OCI-LY7 (cell line): ENCODE data around the gene STAT4. TPM values are rescaled to one million over a fixed set of nuclear protein-coding genes. Genes with fewer than 3 reads are reported as not detected.

Experiments used
- BruUV-seq: library from RNA; stranded (reverse); fragments of 400-500 nt; replicated peaks from 2 replicates; lab custom pipeline; 2021; lab: Mats Ljungman, UMichigan
- CTCF ChIA-PET: fragments of 300-600 bp; sonication (Branson Sonifier 250); formaldehyde crosslinking; loops from one replicate; lab custom pipeline; 2022; ENCODE audit warnings: antibody characterized with exemption; ENCODE audit not compliant: unreplicated experiment; lab: Charles Lee
- POLR2A ChIA-PET: fragments of 300-600 bp; sonication (Branson Sonifier 250); formaldehyde crosslinking; loops from one replicate; lab custom pipeline; 2022; ENCODE audit warnings: antibody characterized with exemption; lab: Charles Lee
- DNase-seq: peaks from one replicate; pipeline ENCODE4 v3.0.0-alpha.2; 2015; ENCODE audit warnings: low spot score
- H2AFZ ChIP-seq: fragments of 200-600 bp; sonication (generic), shearing (Covaris generic); 2 replicates; pipeline ENCODE4 v1.6.1; 2014; ENCODE audit warnings: mild to moderate bottlenecking, antibody characterized with exemption, low read length, moderate library complexity
- H3K27ac ChIP-seq: fragments of 200-600 bp; sonication (generic); 2 replicates; pipeline ENCODE4 v1.5.1; 2014; ENCODE audit warnings: mixed run types, low read depth, mild to moderate bottlenecking, moderate library complexity, low read length, inconsistent platforms; ENCODE audit not compliant: poor library complexity, severe bottlenecking
- H3K36me3 ChIP-seq: fragments of 200-600 bp; sonication (generic); 2 replicates; pipeline ENCODE4 v1.6.1; 2014; ENCODE audit warnings: mild to moderate bottlenecking, antibody characterized with exemption, low read length, moderate library complexity, mixed read lengths; ENCODE audit not compliant: insufficient read depth
- H3K4me1 ChIP-seq: fragments of 200-600 bp; sonication (generic); 2 replicates; pipeline ENCODE4 v1.5.1; 2014; ENCODE audit warnings: mild to moderate bottlenecking, low read length; ENCODE audit not compliant: insufficient read depth, poor library complexity, severe bottlenecking
- H3K4me2 ChIP-seq: fragments of 200-600 bp; sonication (generic); 2 replicates; pipeline ENCODE4 v1.6.1; 2014; ENCODE audit warnings: mild to moderate bottlenecking, low read length
- H3K4me3 ChIP-seq: fragments of 200-600 bp; sonication (generic); 2 replicates; pipeline ENCODE4 v1.5.1; 2014; ENCODE audit warnings: mild to moderate bottlenecking, low read depth, low read length; ENCODE audit not compliant: poor library complexity, severe bottlenecking
- H3K79me2 ChIP-seq: fragments of 200-600 bp; sonication (generic); 2 replicates; pipeline ENCODE4 v1.6.1; 2016; ENCODE audit warnings: low read depth, mild to moderate bottlenecking, low read length, moderate library complexity, mixed read lengths; ENCODE audit not compliant: insufficient read depth
- H3K9me2 ChIP-seq: fragments of 200-600 bp; sonication (generic); 2 replicates; pipeline ENCODE4 v1.6.1; 2016; ENCODE audit warnings: mild to moderate bottlenecking, low read length, mixed read lengths; ENCODE audit not compliant: insufficient read depth
- H3K9me3 ChIP-seq: fragments of 200-600 bp; sonication (generic); 2 replicates; pipeline ENCODE4 v1.6.1; 2014; ENCODE audit warnings: mild to moderate bottlenecking, mixed run types, low read length, mixed read lengths
- H4K20me1 ChIP-seq: fragments of 200-600 bp; sonication (generic); 2 replicates; pipeline ENCODE4 v1.6.1; 2014; ENCODE audit warnings: mild to moderate bottlenecking, antibody characterized with exemption, low read length, moderate library complexity, mixed read lengths; ENCODE audit not compliant: insufficient read depth
- EZH2phosphoT487 ChIP-seq: fragments of 200-600 bp; sonication (generic); IDR thresholded peaks from 2 replicates; pipeline ENCODE4 v1.6.1; 2018; ENCODE audit warnings: low read depth, borderline replicate concordance, mild to moderate bottlenecking, mixed run types, antibody characterized with exemption, low read length, moderate library complexity, mixed read lengths
- intact Hi-C: fragments of 100-400 bp; cut with micrococcal nuclease; formaldehyde crosslinking; loops from one replicate; pipeline ENCODE4 v1.10.0; 2022; ENCODE audit not compliant: unreplicated experiment
- total RNA-seq, 2 experiments: library from RNA; depleted of rRNA in 1 of 2; stranded (reverse); fragments of >200 nt in 1 of 2; shearing (Covaris generic) in 1 of 2; gene quantifications; 2 replicates each; pipeline ENCODE4 v1.2.3, GENCODE V29; 2014 to 2022
- TF ChIP-seq, protein P1 (sequence below): fragments of 200-600 bp; sonication (generic); conservative IDR thresholded peaks from 2 replicates; pipeline ENCODE4 v1.5.1; 2014; ENCODE audit warnings: mild to moderate bottlenecking, antibody characterized with exemption, low read length, moderate library complexity, mixed read lengths

STAT4 gene
- total RNA-seq, 2 experiments from 2014 or later = not detected

DNA sequence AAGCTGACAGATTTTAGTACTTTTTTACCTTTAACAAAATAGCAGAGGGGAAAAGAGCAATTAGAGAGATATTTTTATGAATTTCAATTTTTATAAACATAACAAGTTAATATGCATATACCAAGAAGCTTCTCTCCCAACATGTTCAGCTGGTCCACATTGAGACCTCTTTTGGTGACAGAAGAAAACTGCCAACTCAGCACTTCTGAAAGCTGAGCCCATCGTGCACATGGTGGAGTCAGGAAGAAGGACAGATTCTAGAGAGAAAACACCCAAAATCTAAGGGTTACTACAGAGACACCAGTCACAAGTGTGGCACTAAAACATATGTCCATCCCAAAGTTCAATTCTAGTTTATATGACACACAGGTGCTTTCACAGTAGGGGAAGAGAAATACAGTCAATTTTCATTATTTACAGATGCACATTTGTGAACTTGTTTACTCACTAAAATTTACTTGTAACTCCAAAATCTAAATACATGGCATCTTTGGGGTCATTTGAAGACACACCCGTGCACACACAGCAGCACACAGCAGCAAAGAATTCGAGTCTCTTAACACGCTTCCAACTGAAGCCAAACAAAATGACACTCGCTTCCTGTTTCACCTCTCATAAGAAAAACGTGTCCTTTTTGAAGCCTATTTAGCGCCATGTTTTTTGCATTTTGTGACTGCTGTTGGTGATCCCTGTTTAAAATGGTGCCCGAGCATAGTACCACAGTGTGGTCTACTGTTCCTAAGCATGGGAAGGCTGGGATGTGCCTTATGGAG lies 168.3 kb downstream of the STAT4 start:
- intact Hi-C loops = no loop called here
- BruUV-seq = no TSS peak
- no peaks in the 10 kb centered on the region for H3K9me3 ChIP-seq
- H3K4me3 ChIP-seq = no peak overlapping the region
- ChIA-PET CTCF (no interaction called here), POLR2A (interaction anchor here (1.3 to 2.0 kb wide), 4 partner anchors 8 to 30 kb away, joined by 3 to 6 read pairs (median 5); no protein-coding TSS in a partner anchor)
- no peaks in the 10 kb centered on the region for H4K20me1 ChIP-seq
- H3K79me2 ChIP-seq = no peaks in the 10 kb centered on the region
- DNase-seq = no peak
- no peak overlapping the region for H2AFZ ChIP-seq
- H3K27ac ChIP-seq = no peak overlapping the region
- no peaks in the 10 kb centered on the region for H3K4me1 ChIP-seq
- TF ChIP-seq EZH2phosphoT487 = no peak
- TF ChIP-seq, protein P1, sequence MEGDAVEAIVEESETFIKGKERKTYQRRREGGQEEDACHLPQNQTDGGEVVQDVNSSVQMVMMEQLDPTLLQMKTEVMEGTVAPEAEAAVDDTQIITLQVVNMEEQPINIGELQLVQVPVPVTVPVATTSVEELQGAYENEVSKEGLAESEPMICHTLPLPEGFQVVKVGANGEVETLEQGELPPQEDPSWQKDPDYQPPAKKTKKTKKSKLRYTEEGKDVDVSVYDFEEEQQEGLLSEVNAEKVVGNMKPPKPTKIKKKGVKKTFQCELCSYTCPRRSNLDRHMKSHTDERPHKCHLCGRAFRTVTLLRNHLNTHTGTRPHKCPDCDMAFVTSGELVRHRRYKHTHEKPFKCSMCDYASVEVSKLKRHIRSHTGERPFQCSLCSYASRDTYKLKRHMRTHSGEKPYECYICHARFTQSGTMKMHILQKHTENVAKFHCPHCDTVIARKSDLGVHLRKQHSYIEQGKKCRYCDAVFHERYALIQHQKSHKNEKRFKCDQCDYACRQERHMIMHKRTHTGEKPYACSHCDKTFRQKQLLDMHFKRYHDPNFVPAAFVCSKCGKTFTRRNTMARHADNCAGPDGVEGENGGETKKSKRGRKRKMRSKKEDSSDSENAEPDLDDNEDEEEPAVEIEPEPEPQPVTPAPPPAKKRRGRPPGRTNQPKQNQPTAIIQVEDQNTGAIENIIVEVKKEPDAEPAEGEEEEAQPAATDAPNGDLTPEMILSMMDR = no peak
- H3K4me2 ChIP-seq = no peak overlapping the region
- H3K36me3 ChIP-seq = peaks cover 98% of the 10 kb centered on the region
- no peaks in the 10 kb centered on the region for H3K9me2 ChIP-seq

DNA sequence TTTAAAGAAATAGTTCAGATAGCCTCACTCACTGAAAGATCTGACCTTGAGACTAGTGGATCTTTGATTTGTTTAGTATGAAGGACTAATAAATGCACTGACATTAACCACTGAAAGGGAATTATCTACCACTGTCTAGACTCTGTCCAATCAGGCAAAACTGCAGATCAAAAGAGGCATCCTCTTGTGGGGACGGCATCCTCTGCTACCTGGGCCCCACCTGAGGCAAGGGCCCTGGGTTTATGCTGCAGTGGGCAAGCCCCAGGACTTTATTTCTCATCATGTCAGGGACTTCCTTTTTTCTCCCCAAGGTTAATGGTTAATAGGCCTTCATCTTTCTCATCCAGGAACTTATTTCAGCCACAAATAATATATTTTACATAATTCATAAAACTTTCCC lies 169.1 kb downstream of the STAT4 start:
- BruUV-seq = no TSS peak
- Histone ChIP-seq H3K79me2 (no peaks in the 10 kb centered on the region), H3K9me3 (no peaks in the 10 kb centered on the region), H3K36me3 (peaks cover 95% of the 10 kb centered on the region), H2AFZ (no peak overlapping the region), H3K4me1 (no peaks in the 10 kb centered on the region), H3K27ac (no peak overlapping the region), H3K4me2 (no peak overlapping the region), H3K4me3 (no peak overlapping the region), H3K9me2 (no peaks in the 10 kb centered on the region), H4K20me1 (no peaks in the 10 kb centered on the region)
- no peak for DNase-seq
- intact Hi-C loops = no loop called here
- ChIA-PET CTCF (no interaction called here), POLR2A (interaction anchor here (1.3 to 2.0 kb wide), 2 partner anchors 10 to 14 kb away, joined by 3 to 6 read pairs; no protein-coding TSS in a partner anchor)
- TF ChIP-seq EZH2phosphoT487 = no peak
- TF ChIP-seq, protein P1 = no peak

DNA sequence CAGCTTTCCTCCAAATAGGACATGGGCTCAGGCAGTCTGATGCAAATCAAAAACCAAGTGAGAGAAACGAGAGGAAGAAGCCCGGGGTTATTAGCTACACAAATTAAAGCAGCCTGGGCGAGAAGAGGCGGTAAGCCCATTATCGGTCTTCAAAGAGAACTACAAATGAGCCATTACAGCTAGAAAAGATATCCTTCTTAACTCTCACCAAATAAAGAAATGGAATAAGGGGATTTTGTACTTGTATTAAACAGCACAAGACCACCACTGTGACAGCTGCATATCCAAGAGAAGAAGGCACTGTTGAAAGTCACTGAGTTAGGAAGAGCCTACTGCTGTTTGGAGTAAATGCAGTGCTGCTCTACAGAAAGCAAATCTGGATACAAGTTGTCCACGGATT lies 169.5 kb downstream of the STAT4 start:
- Histone ChIP-seq H3K9me2 (no peaks in the 10 kb centered on the region), H3K36me3 (peaks cover 95% of the 10 kb centered on the region), H3K9me3 (no peaks in the 10 kb centered on the region), H2AFZ (no peak overlapping the region), H4K20me1 (no peaks in the 10 kb centered on the region), H3K79me2 (no peaks in the 10 kb centered on the region), H3K4me3 (no peak overlapping the region), H3K4me2 (no peak overlapping the region), H3K27ac (no peak overlapping the region), H3K4me1 (no peaks in the 10 kb centered on the region)
- TF ChIP-seq, protein P1 = no peak
- no peak for TF ChIP-seq EZH2phosphoT487
- no TSS peak for BruUV-seq
- POLR2A ChIA-PET = interaction anchor here (1.3 to 2.0 kb wide), 2 partner anchors 10 to 13 kb away, joined by 3 to 6 read pairs; no protein-coding TSS in a partner anchor
- no peak for DNase-seq
- CTCF ChIA-PET = no interaction called here
- intact Hi-C loops = no loop called here
